ENCODE results near the gene TNFAIP6.

The TNFAIP6 gene

DNA sequence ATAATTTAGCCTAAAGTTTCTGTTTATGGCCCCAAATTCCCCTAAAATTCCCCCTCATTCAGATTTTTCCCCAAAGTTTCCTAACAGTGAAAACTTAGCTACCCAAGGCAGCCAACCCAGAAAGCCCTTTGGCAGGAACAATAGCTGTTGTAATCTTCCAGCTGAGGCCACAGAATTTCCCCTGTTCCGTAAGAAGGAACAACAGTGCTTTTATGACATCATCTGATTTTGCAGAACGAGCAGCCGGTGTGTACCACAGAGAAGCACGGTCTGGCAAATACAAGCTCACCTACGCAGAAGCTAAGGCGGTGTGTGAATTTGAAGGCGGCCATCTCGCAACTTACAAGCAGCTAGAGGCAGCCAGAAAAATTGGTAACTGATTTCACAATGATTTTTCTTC, 6.3 kb downstream of the TNFAIP6 start:
- H3K4me3 ChIP-seq (ENCODE audit: low read depth, low read length) = no peak overlapping the region
- H3K27me3 ChIP-seq (ENCODE audit: control insufficient read depth, insufficient read depth, low read length) = no peaks in the 10 kb centered on the region
- no peaks in the 10 kb centered on the region for H3K9me3 ChIP-seq (ENCODE audit: control insufficient read depth, insufficient read depth, low read length)
- no peaks in the 10 kb centered on the region for H3K36me3 ChIP-seq (ENCODE audit: control insufficient read depth, insufficient read depth, low read length)
- H3K4me1 ChIP-seq (ENCODE audit: control insufficient read depth, insufficient read depth, low read length) = no peaks in the 10 kb centered on the region
- no peak overlapping the region for H3K9ac ChIP-seq (ENCODE audit: low read depth, low read length)

DNA sequence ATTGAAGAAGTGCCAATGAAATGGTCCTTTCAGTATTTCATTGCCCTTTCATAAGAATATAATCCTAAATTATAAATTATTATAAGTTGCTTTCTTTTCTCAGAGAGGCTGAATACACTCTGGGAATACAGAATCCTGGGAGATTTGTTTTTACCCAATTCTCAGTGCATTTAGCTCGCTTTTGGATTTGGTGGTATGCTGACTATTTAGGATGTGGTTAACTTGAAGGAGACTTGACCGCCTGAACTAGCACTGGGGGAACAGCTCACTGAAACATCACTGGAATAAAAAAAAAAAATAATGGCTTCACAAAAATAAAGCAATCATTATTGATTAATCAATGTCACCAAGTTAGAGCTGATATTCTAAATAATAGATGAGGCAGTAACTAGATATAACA, 10.2 kb downstream of the TNFAIP6 start:
- Histone ChIP-seq H3K9ac (ENCODE audit: low read depth, low read length) (no peak overlapping the region), H3K4me1 (ENCODE audit: control insufficient read depth, insufficient read depth, low read length) (no peaks in the 10 kb centered on the region), H3K27me3 (ENCODE audit: control insufficient read depth, insufficient read depth, low read length) (no peaks in the 10 kb centered on the region), H3K4me3 (ENCODE audit: low read depth, low read length) (no peak overlapping the region), H3K9me3 (ENCODE audit: control insufficient read depth, insufficient read depth, low read length) (no peaks in the 10 kb centered on the region), H3K36me3 (ENCODE audit: control insufficient read depth, insufficient read depth, low read length) (no peaks in the 10 kb centered on the region)

- H3K27me3 ChIP-seq (ENCODE audit: control insufficient read depth, insufficient read depth, low read length) = no peaks in the 10 kb centered on the region
- no peak overlapping the region for H3K4me3 ChIP-seq (ENCODE audit: low read depth, low read length)
- no peak overlapping the region for H3K9ac ChIP-seq (ENCODE audit: low read depth, low read length)
Observed at GRCh38 chr2:151374436-151374835, 17.0 kb downstream of the TNFAIP6 start.

DNA sequence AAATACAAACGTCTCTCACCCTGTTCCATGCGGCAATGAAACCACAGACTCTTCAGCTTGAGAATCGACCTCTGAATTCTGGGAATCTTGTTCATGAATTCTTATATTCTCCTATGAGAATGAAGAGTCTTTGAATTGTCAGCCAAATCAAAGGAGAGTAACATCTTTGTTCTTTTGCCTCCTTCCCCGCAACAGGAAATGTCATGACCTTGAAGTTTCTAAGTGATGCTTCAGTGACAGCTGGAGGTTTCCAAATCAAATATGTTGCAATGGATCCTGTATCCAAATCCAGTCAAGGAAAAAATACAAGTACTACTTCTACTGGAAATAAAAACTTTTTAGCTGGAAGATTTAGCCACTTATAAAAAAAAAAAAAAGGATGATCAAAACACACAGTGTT, 21.8 kb downstream of the TNFAIP6 start:
- Histone ChIP-seq H3K9me3 (ENCODE audit: control insufficient read depth, insufficient read depth, low read length) (no peaks in the 10 kb centered on the region), H3K9ac (ENCODE audit: low read depth, low read length) (no peak overlapping the region), H3K4me3 (ENCODE audit: low read depth, low read length) (no peak overlapping the region), H3K4me1 (ENCODE audit: control insufficient read depth, insufficient read depth, low read length) (peaks cover 3% of the 10 kb centered on the region), H3K36me3 (ENCODE audit: control insufficient read depth, insufficient read depth, low read length) (no peaks in the 10 kb centered on the region), H3K27me3 (ENCODE audit: control insufficient read depth, insufficient read depth, low read length) (no peaks in the 10 kb centered on the region)

More at GRCh38 chr2:151374436-151374835, 17.0 kb downstream of the TNFAIP6 start:
- no peaks in the 10 kb centered on the region for H3K9me3 ChIP-seq (ENCODE audit: control insufficient read depth, insufficient read depth, low read length)
- no peaks in the 10 kb centered on the region for H3K36me3 ChIP-seq (ENCODE audit: control insufficient read depth, insufficient read depth, low read length)
- peaks cover 10% of the 10 kb centered on the region for H3K4me1 ChIP-seq (ENCODE audit: control insufficient read depth, insufficient read depth, low read length)

DNA sequence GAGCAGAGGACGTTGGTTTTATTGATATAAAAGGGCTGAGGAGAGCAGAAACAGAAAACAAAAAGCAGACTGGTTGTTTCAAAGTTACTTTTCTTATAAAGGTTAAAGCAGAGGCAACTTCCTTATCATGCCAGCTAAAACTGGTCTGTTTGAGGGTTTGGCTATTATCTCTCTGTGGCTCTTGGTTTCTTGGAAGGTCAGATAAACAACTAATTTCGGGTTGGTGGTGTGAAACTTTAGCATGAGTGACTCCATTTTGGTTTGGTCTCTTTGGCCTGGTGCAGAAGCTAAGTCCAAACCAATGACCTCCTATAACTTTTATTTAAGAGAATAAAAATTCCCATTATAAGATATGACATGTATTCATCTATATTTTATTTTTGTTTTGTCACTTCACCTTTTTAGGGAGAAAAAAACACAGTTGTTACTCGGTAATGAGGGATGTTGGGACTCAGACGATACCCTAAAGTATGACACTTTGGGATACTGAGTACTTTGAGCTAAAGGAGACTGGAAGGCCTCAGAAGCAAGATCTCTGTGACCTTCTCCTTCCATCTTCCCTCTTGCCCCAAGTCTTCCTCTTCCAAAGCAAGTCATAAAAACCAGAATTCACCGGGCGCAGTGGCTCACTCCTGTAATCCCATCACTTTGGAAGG, 23.3 kb downstream of the TNFAIP6 start:
- H3K4me3 ChIP-seq (ENCODE audit: low read depth, low read length) = no peak overlapping the region
- no peaks in the 10 kb centered on the region for H3K27me3 ChIP-seq (ENCODE audit: control insufficient read depth, insufficient read depth, low read length)
- H3K4me1 ChIP-seq (ENCODE audit: control insufficient read depth, insufficient read depth, low read length) = no peaks in the 10 kb centered on the region
- H3K9me3 ChIP-seq (ENCODE audit: control insufficient read depth, insufficient read depth, low read length) = no peaks in the 10 kb centered on the region
- no peaks in the 10 kb centered on the region for H3K36me3 ChIP-seq (ENCODE audit: control insufficient read depth, insufficient read depth, low read length)
- no peak overlapping the region for H3K9ac ChIP-seq (ENCODE audit: low read depth, low read length)

DNA sequence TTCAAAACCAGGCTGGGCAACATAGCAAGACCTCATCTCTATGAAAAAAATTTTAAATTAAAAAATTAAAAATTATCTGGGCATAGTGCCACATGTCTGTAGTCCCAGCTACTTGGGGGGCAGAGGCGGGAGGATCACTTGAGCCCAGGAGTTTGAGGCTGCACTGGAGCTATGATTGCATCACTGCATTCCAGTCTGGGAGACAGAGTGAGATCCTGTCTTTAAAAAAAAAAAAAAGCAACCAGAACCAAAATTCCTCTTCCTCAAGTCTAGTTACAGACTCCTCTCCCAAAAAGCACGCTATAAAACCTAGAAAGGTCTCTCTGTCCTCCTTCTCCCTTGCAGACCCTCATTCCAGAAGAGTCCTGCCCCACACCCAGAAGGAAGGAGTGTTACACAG, 23.9 kb downstream of the TNFAIP6 start:
- no peak overlapping the region for H3K4me3 ChIP-seq (ENCODE audit: low read depth, low read length)
- no peaks in the 10 kb centered on the region for H3K27me3 ChIP-seq (ENCODE audit: control insufficient read depth, insufficient read depth, low read length)
- no peak overlapping the region for H3K9ac ChIP-seq (ENCODE audit: low read depth, low read length)
- H3K4me1 ChIP-seq (ENCODE audit: control insufficient read depth, insufficient read depth, low read length) = no peaks in the 10 kb centered on the region
- no peaks in the 10 kb centered on the region for H3K36me3 ChIP-seq (ENCODE audit: control insufficient read depth, insufficient read depth, low read length)
- no peaks in the 10 kb centered on the region for H3K9me3 ChIP-seq (ENCODE audit: control insufficient read depth, insufficient read depth, low read length)

DNA sequence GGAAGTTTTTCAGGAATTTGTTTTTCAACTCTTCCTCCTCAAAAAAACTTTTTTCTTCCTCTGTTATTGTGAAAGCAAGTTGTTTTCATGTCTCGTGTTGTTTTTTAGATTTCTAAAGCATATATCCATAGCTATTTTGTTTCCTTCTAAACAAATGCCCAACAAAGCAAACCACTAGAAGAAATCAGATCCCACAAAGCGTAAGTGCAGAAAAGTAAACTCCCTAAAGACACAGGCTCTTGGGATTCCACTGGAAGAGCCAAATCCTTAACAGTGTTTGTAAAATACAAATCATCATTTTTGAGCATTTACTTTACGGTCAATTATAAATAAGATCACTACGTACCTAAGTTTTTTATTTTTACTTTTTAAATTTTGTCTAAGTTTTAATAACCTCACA, 30.6 kb downstream of the TNFAIP6 start:
- Histone ChIP-seq H3K36me3 (ENCODE audit: control insufficient read depth, insufficient read depth, low read length) (no peaks in the 10 kb centered on the region), H3K9me3 (ENCODE audit: control insufficient read depth, insufficient read depth, low read length) (no peaks in the 10 kb centered on the region), H3K4me3 (ENCODE audit: low read depth, low read length) (no peak overlapping the region), H3K9ac (ENCODE audit: low read depth, low read length) (no peak overlapping the region), H3K27me3 (ENCODE audit: control insufficient read depth, insufficient read depth, low read length) (no peaks in the 10 kb centered on the region), H3K4me1 (ENCODE audit: control insufficient read depth, insufficient read depth, low read length) (no peaks in the 10 kb centered on the region)

- Histone ChIP-seq H3K9me3 (ENCODE audit: control insufficient read depth, insufficient read depth, low read length) (no peaks in the 10 kb centered on the region), H3K9ac (ENCODE audit: low read depth, low read length) (no peak overlapping the region), H3K4me1 (ENCODE audit: control insufficient read depth, insufficient read depth, low read length) (no peaks in the 10 kb centered on the region), H3K27me3 (ENCODE audit: control insufficient read depth, insufficient read depth, low read length) (no peaks in the 10 kb centered on the region), H3K4me3 (ENCODE audit: low read depth, low read length) (no peak overlapping the region), H3K36me3 (ENCODE audit: control insufficient read depth, insufficient read depth, low read length) (no peaks in the 10 kb centered on the region)
Observed at GRCh38 chr2:151391436-151391835, 34.0 kb downstream of the TNFAIP6 start.

GRCh38 chr2:151394509-151394908, 37.1 kb downstream of the TNFAIP6 start:
- no peaks in the 10 kb centered on the region for H3K27me3 ChIP-seq (ENCODE audit: control insufficient read depth, insufficient read depth, low read length)
- H3K9me3 ChIP-seq (ENCODE audit: control insufficient read depth, insufficient read depth, low read length) = no peaks in the 10 kb centered on the region
- H3K4me1 ChIP-seq (ENCODE audit: control insufficient read depth, insufficient read depth, low read length) = no peaks in the 10 kb centered on the region
- H3K9ac ChIP-seq (ENCODE audit: low read depth, low read length) = no peak overlapping the region
- no peak overlapping the region for H3K4me3 ChIP-seq (ENCODE audit: low read depth, low read length)
- no peaks in the 10 kb centered on the region for H3K36me3 ChIP-seq (ENCODE audit: control insufficient read depth, insufficient read depth, low read length)

DNA sequence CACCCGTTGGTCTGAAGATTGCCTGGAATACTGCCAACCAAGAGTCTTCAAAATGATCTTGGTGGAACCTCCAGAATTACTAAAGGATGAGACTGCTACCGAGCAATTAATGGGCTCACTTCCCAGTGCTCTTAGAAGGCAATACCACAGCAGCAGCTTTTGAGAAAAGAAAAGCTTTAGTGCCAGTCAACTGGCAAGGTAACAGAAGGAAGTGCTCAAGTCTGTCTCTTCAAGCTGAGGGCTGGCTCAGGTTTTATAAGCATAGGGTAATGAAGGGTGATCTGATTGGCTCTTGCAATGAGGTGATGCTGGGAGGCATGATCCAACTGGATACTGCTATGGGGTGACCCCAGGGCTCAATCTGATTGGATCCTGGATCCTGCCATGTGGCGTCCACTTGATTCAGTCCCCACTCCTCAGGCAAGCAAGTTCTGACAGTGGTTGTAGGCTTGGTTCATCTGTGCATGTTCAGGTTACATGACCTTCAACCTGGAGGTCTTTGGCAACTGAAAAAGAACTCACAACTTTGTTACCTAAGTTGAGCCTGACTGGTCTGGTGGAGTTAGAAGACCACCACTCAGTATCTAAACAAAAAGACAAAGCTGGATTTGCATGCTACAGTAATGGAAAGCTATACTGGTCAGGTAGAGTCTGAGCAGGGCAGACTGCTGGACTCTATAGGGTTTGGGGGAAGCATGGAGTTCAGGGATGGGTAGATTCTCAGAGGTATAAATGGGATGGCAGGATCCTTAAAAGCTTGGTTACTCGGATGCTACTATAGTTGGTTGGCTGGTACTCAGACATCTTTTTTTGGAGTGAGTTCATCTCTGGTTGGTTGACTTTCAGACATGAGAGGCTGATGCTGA, 38.4 kb downstream of the TNFAIP6 start:
- Histone ChIP-seq H3K9me3 (ENCODE audit: control insufficient read depth, insufficient read depth, low read length) (no peaks in the 10 kb centered on the region), H3K4me3 (ENCODE audit: low read depth, low read length) (no peak overlapping the region), H3K4me1 (ENCODE audit: control insufficient read depth, insufficient read depth, low read length) (no peaks in the 10 kb centered on the region), H3K27me3 (ENCODE audit: control insufficient read depth, insufficient read depth, low read length) (no peaks in the 10 kb centered on the region), H3K9ac (ENCODE audit: low read depth, low read length) (no peak overlapping the region), H3K36me3 (ENCODE audit: control insufficient read depth, insufficient read depth, low read length) (no peaks in the 10 kb centered on the region)

GRCh38 chr2:151399981-151400380, 42.6 kb downstream of the TNFAIP6 start:
- H3K27me3 ChIP-seq (ENCODE audit: control insufficient read depth, insufficient read depth, low read length) = no peaks in the 10 kb centered on the region
- no peak overlapping the region for H3K4me3 ChIP-seq (ENCODE audit: low read depth, low read length)
- H3K4me1 ChIP-seq (ENCODE audit: control insufficient read depth, insufficient read depth, low read length) = no peaks in the 10 kb centered on the region
- H3K9me3 ChIP-seq (ENCODE audit: control insufficient read depth, insufficient read depth, low read length) = no peaks in the 10 kb centered on the region
- H3K9ac ChIP-seq (ENCODE audit: low read depth, low read length) = no peak overlapping the region
- no peaks in the 10 kb centered on the region for H3K36me3 ChIP-seq (ENCODE audit: control insufficient read depth, insufficient read depth, low read length)

GRCh38 chr2:151401149-151401548, 43.8 kb downstream of the TNFAIP6 start:
- H3K4me1 ChIP-seq (ENCODE audit: control insufficient read depth, insufficient read depth, low read length) = no peaks in the 10 kb centered on the region
- H3K9me3 ChIP-seq (ENCODE audit: control insufficient read depth, insufficient read depth, low read length) = no peaks in the 10 kb centered on the region
- H3K36me3 ChIP-seq (ENCODE audit: control insufficient read depth, insufficient read depth, low read length) = no peaks in the 10 kb centered on the region
- no peak overlapping the region for H3K9ac ChIP-seq (ENCODE audit: low read depth, low read length)
- no peaks in the 10 kb centered on the region for H3K27me3 ChIP-seq (ENCODE audit: control insufficient read depth, insufficient read depth, low read length)
- H3K4me3 ChIP-seq (ENCODE audit: low read depth, low read length) = no peak overlapping the region

All from iPS-15b (cell line).